GM11168 (cell line): ENCODE results near the gene CAMKMT.
"Not testable (repeated sequence)": the region's sequence is repeated elsewhere in the genome, so short reads cannot be mapped to it uniquely, and the experiment has no call there.

Source experiments
- in situ Hi-C: fragments of 300-500 bp; cut with MboI; formaldehyde crosslinking; loops from one replicate; pipeline ENCODE4 v1.12.0; 2022; ENCODE audit warnings: low sequenced_read_pairs; ENCODE audit not compliant: unreplicated experiment

Gene CAMKMT

DNA sequence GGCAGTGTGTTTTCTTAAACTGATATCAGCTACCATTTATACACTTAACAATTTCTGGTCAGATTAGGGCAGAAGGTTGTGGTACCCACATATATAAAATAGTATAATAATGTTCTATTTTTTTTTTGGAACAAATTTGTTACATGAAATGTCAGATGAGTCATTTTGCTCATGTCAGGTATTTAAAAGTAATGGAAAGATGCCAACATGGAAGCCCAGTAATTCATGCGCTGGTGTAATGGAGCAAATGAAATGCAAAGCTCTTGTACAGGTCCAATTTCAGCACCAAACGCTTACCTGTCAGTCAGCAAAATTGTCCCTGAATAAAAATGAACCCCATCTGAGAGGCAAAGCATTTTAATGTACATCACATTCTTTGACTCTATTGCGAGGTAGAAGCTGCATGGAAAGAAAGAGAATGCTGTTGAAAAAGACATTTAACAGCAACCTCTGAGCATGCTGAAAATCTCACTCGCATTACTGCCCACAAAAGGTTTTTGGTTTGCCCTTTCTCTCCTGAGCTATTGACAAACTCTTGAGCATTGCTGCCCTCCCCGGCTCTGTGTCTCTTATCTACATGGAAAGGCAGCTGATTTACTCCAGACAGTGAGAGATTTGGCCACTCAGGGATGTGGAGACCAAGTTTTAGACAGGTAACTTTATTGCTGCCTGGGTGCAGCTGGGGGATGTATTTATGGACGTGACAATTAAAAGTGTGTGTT lies 217.5 kb downstream of the CAMKMT start:
- in situ Hi-C loops, result no loop called here

DNA sequence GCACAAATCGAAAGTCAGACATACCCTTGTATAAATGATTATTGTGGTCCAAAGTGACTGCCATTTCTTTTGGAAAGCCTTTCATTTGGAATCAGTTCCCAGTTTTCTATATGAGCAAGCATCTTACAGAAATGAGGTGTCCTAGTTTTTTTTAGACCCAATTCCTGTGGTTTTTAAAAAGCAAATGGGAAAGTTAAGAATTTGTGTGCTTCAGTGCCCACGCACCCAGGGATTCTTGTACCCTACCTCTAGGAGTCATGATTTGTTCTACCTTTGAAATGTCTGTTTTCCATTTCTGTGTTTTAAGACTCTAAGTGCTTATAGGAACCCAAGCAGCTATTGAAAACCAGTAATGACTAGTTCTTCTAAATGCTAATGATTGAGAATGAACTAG lies 218.1 kb downstream of the CAMKMT start:
- in situ Hi-C loops, result no loop called here

DNA sequence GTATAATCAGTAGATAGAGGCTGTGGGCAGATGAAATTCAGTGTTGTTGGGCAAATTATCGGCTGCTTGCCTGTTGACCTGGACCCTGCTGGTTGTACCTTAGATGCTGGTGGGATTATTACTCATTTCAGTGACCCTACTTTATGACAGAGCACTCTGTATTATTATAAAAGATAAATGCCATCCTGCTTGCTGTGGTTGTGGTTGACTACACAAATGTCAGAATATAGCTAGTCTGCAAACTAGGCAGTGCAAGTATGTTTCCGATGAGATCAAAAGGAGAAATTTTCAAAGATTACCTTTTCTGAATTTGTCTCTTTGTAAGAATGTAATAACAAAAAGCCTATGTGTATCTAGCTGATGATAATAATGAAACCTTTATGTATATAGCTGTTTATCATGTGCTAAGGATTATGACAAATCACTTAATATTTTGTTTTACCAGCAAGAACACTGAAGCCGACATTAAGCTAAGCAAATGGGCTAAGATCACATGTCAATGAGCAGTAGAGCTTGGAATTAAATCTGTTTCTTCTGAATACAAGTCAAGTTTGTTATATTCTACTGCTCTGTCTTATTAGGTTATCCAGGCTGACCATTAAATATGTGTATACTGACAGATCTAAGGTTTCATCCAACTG lies 219.2 kb downstream of the CAMKMT start:
- in situ Hi-C loops, result no loop called here

DNA sequence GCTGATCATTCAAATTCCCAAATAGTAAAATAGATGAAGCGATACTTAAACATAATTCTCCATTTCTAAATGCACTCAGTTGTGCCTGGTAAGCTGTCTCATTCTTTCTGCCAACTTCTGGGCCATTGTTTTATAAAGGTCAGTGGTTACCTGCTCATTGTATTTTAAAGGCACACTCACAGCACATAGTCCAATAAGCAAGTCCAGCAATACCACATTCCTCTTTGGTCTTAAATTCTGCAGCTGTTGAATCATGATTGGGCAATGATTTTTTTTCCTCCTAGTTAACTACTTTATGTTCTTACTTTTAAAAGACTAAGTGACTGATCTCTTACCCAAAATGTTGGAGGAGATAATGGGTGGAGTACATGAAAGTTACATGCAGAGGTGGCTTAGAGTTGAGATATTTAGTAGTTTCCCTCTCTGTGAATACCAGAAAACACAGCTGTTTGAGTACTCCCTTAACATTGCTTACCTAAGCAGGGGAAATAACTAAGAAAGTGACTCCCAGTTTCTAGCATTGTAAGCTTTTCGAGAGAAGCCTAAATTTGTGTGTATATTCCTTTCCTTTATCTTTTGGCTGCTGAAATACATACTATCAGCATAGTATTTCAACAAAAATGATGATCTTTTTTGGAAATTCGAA lies 220.7 kb downstream of the CAMKMT start:
- in situ Hi-C loops, result no loop called here

DNA sequence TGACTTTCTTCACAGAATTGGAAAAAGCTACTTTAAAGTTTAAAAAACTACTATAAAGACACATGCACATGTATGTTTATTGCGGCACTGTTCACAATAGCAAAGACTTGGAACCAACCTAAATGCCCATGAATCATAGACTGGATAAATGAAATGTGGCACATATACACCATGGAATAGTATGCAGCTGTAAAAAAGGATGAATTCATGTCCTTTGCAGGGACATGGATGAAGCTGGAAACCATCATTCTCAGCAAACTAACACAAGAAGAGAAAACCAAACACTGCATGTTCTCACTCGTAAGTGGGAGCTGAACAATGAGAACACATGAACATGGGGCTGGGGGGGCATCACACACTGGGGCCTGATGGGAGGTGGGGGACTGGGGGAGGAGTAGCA lies 233.9 kb downstream of the CAMKMT start:
- in situ Hi-C loops, result not testable (repeated sequence)

DNA sequence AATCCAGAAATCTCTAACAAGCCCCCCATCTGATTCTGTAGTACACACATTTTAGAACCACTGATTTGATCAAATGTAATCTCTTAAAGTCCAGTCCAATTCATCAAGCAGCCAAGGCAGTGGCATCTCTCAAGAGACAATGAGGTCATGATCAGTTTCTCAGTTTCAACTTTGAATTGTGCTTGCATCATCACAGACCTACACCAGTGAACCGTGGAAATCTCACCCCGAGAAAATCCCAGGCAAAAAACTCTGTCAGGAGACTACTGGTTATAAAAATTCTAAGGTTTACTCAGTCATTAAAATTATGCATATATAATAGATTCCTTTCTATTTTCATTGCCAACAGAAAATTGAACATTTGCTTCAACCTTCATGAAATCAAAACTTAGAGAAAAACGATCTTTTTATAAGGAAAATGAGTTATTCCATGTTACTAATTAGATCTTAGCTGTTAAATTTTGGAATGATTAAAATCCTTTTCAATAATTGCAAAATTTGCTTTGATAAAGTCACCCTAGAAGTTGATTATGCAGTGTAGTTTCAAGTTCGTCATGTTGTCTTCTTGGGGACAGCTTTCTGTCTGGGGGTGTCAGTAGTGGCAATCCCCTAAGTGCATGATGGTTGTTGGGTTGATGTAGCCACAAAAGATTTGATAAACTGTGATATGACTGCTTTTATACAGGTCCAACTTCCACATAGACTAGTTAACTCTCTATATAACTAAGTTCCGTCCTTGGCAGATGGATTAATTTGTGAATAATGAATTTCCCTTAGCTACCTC lies 235.0 kb downstream of the CAMKMT start:
- in situ Hi-C loops, result no loop called here

DNA sequence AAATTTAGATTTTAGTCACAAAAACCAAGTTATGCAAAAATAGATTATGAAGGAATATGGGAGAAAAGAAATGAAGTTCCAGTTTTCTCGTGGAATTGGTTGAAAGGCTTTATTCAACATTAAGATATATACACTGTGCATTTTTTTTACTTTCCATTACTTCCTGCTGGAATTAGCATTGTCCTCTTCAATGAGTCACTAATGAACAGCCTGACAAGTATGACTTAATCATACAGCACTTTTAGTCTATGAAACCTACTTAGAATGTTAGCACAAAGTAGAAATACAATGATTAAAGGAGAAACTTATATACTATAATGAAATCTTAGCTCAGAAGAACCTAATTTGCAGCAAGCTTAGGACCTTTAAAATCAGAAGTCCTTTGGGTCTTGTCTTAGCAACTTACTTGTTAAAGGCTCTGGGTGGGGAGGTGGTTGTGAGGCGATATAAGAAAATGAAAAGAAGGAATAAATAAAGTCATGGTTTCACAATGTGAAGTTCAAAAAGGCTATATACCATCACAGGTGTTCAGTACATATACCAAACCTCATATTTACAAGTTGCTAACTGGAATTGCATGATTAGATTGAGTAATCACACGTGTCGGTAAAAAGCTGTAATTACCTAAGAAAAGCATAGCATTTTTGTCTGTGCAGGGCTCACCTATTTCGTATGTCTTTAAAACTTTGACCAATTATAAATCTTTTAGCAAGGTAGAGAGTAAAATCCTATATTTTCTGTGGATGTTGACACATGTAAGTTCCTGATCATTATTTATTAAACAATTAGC lies 236.8 kb downstream of the CAMKMT start:
- in situ Hi-C loops, result no loop called here

DNA sequence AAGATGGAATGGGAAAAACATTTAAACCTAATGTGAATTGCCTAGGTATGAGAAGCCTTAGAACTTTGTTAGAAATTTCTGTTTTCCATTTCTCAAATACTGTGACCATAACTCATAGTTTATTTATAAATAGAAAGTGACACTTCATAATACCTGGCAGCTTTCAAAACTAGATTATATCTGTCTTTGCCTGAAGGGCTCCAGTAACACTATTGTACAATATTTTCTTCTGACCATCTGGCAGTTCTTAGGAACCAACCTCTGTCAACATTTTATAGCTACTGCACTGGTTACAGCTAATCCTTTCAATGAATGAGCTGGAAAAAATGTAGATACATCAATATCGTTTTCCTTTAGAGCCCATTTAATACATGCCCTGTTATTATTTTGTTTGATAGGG lies 237.4 kb downstream of the CAMKMT start:
- in situ Hi-C loops, result no loop called here

DNA sequence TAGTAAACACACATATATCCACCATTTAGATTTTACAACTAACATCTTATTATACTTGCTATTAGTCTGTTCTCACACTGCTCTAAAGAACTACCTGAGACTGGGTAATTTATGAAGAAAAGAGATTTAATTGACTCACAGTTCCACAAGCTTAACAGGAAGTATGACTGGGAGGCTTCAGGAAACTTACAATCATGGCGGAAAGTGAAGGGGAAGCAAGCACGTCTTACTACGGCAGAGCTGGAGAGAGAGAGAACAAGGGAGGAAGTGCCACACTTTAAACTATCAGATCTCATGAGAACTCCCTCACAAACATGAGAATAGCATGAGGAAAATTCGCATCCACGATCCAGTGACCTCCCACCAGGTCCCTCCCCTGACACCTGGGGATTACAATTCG lies 240.7 kb downstream of the CAMKMT start:
- in situ Hi-C loops, result no loop called here

DNA sequence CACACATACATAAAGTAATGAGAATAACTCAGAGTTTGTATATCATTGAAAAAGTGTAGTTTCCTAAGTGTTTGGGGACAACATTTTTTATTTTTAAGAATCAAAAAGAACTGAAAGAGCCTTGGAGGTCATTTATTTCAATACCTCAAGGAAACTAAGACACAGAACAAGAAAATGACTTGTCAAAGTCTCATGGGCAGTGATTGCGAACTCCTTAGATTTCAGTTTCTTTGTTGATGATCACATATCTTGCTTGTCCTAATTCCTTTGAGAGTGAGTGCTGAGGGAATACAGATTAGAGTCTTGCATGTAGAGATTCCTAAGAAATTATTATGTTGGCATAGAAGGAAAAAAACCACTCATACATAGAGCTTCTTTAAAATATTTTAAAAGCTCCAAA lies 243.8 kb downstream of the CAMKMT start:
- in situ Hi-C loops, result no loop called here

DNA sequence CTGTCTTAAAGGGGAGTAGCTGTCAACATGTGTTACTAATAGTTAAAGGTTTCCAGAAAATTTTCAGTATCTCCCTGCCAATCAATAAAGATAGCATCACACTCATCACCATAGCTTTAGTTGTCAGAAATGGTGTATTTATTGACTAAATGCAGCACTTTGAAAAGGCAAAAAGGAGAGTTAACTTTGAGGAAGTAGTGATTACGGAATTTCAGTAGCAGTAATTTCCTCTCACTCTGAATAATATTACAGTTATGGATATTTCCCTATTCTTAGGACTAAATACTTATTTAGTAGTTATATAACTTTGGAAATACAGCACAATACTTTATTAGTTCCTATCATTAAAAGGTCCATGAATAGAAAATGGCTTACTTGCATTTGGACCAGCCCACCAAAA lies 250.5 kb downstream of the CAMKMT start:
- in situ Hi-C loops, result no loop called here

DNA sequence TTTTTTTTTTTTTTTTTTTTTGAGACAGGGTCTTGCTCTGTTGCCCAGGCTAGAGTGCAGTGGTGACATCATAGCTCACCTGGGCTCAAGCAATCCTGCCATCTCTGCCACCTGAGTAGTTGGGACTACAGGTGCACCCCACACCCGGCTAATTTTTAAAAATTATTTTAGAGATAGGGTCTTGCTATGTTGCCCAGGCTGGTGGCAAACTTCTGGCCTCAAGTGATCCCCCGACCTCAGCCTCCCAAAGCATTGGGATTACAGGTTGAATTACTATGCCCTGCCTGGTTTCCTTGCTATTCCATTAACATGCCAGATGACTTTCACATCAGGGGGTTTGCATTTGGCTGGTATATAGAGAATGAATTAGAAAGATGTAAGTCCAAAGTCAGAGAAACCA lies 253.2 kb downstream of the CAMKMT start:
- in situ Hi-C loops, result no loop called here

DNA sequence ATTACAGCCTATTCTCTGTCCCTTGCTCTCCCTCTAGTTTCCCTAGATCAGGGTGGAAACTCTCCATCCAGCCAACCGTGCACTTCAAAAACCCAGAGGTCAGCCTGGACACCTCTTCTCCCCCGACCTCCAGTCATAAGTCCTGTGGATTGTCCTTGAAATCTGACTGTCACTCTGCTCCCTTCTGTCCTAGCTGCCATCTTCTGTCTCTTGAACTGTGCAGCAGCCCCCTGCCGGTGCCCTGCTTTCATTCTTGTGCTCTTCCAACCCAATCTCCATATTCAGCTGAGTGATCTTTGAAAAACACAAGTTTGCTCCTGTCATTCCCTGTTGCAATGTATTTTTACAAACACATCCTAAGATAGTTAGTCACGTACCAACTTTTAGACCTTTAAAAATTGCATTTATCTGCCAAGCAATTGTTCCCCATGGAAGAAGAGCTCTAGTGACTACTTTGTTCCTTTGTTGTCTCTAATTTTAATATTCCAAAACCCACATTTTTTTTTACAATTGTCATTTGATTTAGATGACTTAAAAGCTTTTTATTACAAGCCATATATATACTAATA lies 254.3 kb downstream of the CAMKMT start:
- in situ Hi-C loops, result no loop called here

DNA sequence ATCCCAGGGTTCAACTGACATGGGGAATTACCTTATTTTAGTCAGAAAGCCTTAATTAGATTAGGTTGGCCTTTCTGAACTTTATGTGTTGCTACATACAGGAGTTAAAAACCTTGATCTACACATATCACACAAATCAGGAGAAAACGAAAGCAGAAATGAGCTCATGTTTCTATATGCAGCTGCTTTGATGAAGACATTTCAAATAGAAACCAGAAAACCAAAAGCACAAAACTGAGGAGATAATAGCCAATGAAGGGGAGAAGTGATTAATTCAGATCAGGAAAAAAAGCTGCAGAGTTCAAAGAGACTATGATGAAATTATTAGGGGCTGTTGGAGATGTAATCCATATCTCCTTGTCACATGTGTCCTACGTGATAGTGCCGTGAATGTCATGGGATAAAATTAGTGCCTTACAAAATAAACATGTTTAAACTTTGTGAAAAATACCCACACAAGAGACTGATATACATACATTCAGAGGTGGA lies 255.0 kb downstream of the CAMKMT start:
- in situ Hi-C loops, result no loop called here

DNA sequence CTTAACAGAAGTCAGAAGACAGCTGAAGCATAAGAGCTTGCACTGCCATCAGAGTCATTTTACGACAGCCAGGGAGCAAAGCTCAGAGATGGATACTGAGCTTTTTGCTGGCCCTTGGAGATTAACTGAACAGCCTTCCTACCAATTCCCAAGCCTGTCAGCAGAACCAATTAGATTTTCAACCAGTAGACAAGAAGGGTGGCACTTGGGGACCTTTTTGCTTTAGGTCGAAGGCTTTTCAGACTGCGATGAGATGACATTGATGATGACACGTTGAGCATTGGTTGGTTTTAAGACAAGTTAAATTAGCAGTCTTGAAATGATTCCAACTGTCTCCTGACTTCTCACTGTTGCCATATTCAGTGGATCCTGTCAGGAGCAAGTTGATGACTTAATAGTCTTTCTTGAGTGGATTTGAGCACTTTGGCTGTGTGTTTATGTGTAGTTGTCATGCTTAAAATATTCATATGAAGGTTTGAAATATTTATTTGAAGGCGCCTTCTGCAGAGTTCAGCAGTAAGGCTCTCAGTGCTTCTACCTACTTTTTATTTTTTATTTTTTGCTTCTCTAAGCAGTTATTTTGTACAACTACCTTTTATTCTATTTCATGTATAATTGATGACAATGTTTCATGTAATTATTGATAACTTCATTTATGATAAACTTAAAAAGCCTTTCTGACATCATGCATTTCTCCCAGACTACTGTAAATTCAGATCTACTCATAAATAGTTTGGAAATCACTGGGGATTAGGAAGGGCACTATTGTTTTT lies 256.7 kb downstream of the CAMKMT start:
- in situ Hi-C loops, result no loop called here

DNA sequence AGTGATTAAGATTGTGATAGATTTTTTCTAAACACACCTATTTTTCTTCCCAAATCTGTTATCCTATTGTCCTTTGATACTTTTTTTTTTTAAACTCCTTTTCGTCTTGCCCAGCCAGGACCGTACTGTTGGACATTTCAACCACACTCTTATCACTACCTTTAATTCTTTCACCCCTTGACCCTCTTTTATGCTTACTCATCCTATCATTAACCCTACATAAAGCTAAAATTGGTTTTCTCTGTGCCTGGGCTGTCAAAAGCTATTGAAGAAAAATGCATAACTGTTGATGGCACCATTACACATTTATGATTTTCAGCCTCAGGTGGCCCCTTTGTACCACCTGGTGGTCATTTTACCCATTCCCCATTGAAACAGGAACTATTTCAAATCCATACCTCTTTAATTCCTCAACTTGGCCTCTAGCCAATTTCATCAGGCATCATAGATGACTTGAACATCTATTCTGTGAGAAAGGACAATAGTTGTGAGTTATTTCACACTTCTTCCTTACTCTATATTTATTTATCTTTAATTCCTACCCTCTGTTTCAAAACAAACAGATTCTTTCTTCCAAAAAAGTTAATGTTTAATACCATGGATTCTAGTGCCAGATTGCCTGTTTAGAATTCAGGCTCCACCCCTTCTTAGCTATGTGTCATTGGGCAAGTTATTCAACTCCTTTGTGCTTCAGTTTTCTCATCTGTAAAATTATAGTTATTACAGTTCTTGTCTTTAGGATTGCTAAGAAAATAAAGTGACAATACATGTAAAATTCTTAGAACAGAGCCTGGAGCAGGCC lies 258.6 kb downstream of the CAMKMT start:
- in situ Hi-C loops, result no loop called here

DNA sequence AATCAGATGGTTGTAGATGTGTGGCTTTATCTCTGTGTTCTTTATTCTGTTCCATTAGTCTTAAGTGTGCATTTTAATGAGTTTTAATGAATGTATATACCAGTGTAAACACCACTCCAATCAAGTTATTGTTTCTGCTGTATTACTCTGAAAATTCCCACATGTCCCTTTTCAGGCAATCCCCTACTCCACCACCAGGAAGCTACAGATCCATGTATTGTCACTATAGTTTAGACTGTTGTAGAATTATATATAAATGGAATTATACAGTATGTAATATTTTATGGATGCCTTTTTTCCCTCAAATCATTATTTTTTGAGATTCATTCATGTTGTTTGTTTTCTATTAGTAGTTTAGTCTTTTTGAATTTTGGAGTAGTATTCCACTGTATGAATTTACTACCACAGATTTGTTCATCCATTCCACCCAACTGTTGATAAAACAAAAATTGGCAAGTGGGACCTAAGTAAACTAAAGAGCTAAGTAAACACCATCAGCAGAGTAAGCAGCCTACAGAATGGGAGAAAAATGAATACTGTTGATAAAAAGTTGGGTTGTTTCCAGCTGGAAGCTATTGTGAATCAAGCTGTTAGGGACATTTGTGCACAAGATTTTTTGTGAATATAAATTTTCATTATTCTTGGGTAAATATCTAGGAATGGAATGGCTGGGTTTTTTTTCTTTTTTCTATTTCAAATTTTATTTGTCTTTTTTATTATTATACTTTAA lies 262.0 kb downstream of the CAMKMT start:
- in situ Hi-C loops, result no loop called here

DNA sequence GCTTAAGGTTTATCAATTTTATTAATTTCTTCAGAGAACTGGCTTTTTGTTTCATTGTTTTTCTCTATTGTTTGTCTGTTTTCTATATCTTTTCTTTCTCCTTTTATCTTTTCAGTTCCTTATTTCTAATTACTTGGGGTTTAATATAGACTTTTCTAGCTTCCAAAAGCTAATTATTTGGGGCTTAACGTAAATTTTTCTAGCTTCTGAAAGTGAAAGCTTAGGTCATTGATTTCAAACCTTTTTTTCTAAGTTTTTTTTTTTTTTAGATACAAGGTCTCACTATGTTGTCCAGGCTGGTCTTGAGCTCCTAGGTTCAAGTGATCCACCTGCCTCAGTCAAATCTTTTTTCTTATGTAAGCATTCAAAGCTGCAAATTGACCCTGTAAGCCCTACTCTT lies 266.6 kb downstream of the CAMKMT start:
- in situ Hi-C loops, result no loop called here
